GM23338 (cell line): ENCODE results near the gene PTGS1.

Experiments
- CTCF ChIP-seq, 2 experiments: fragments of 200-600 bp in 1 of 2; sonication (generic) in 1 of 2; conservative IDR thresholded peaks; 2 replicates each; pipeline versions ENCODE4 v1.5.1 to v1.6.1; 2016 to 2017; ENCODE audit warnings: antibody characterized with exemption in 2 of 2, low read depth in 2 of 2, mild to moderate bottlenecking in 2 of 2, moderate library complexity in 1 of 2
- EZH2 ChIP-seq: fragments of 200-600 bp; sonication (generic); IDR thresholded peaks from one replicate; pipeline ENCODE4 v1.8.0; 2017; ENCODE audit warnings: antibody characterized with exemption, mild to moderate bottlenecking, low read depth; ENCODE audit not compliant: unreplicated experiment
- JUNB ChIP-seq: IDR thresholded peaks from one replicate; pipeline ENCODE4 v1.6.1; 2016; ENCODE audit warnings: antibody characterized with exemption; ENCODE audit not compliant: unreplicated experiment
- POLR2AphosphoS5 ChIP-seq: IDR thresholded peaks from 2 replicates; pipeline ENCODE4 v1.6.1; 2016; ENCODE audit warnings: antibody characterized with exemption, low read depth

- TF ChIP-seq JUNB (no peak), POLR2AphosphoS5 (no peak), CTCF (conservative IDR thresholded peaks at IDR 0.05; ENCODE audit: low read depth in 2 of 2) (no peak), EZH2 (no peak)
These were observed 31.8 kb upstream of the PTGS1 start for GRCh38 chr9:122338994-122339393.
